K562 (cell line): Measurements from ENCODE around the gene OLFM3. TPM values are rescaled to one million over a fixed set of nuclear protein-coding genes. Genes with fewer than 3 reads are reported as not detected.

Experiments used
- ATAC-seq: fragments of 200-7000 bp; cut with Tn5 transposase; 3 replicates; pipeline ENCODE4 v1.9.1; 2020; ENCODE audit warnings: moderate library complexity
- BruUV-seq: library from RNA; stranded (reverse); fragments of 400-500 nt; replicated peaks from 2 replicates; lab custom pipeline; 2021; lab: Mats Ljungman, UMichigan
- CTCF ChIA-PET: fragments of 300-600 bp; formaldehyde crosslinking; extraction: SDS; loops from one replicate; lab custom pipeline; 2021; ENCODE audit warnings: low intra/inter-chr PET ratio; lab: Yijun Ruan, JAX
- POLR2A ChIA-PET: fragments of 300-600, 350-650 bp; sonication (Branson Sonifier 250); formaldehyde crosslinking; extraction: SDS; loops from one replicate; lab custom pipeline; 2021; ENCODE audit warnings: antibody characterized with exemption, inconsistent platforms; lab: Yijun Ruan, JAX
- DNase-seq, 4 experiments: peaks; one replicate each; pipeline versions ENCODE4 v3.0.0 to v3.0.0-alpha.2; 2011 to 2018; ENCODE audit warnings: low spot score in 3 of 4, mixed read lengths in 3 of 4; ENCODE audit errors: extremely low read depth in 1 of 4
- FAIRE-seq: peaks from 2 replicates; lab custom pipeline; 2011; peaks lifted over from hg19 to GRCh38; lab: Jason Lieb, UNC
- H2AFZ ChIP-seq: 2 replicates; pipeline ENCODE4 v1.6.0; 2011; ENCODE audit warnings: low read depth, low read length, control low read depth, inconsistent platforms
- H3K27ac ChIP-seq: fragments of 200-600 bp; 3 replicates; pipeline ENCODE4 v1.8.0; 2011; ENCODE audit warnings: low read depth, mild to moderate bottlenecking, control low read depth, inconsistent platforms, low read length, moderate library complexity, mixed read lengths; ENCODE audit errors: extremely low read depth
- H3K27me3 ChIP-seq, 2 experiments: fragments of 300-600 bp in 1 of 2; 2 replicates in 1 of 2; 3 replicates in 1 of 2; pipeline versions ENCODE4 v1.6.0 to v1.8.0; 2011; ENCODE audit warnings: inconsistent platforms in 2 of 2, low read length in 2 of 2, mild to moderate bottlenecking in 1 of 2, mixed read lengths in 1 of 2, moderate library complexity in 1 of 2; ENCODE audit not compliant: control insufficient read depth in 2 of 2, insufficient read depth in 2 of 2
- H3K36me3 ChIP-seq: fragments of 300-600 bp; 3 replicates; pipeline ENCODE4 v1.8.0; 2011; ENCODE audit warnings: mild to moderate bottlenecking, low read length, inconsistent platforms; ENCODE audit not compliant: control insufficient read depth, insufficient read depth
- H3K4me1 ChIP-seq, 2 experiments: fragments of 200-600 bp in 1 of 2; replicated peaks in 1 of 2; 2 replicates in 1 of 2; 3 replicates in 1 of 2; pipeline versions ENCODE4 v1.5.1 to v1.8.0; 2011; ENCODE audit warnings: inconsistent platforms in 2 of 2, low read length in 2 of 2, mild to moderate bottlenecking in 1 of 2, mixed read lengths in 1 of 2, moderate library complexity in 1 of 2; ENCODE audit not compliant: control insufficient read depth in 2 of 2, insufficient read depth in 2 of 2
- H3K4me2 ChIP-seq: 2 replicates; pipeline ENCODE4 v1.6.1; 2011; ENCODE audit warnings: low read length, control low read depth, inconsistent platforms, mixed read lengths; ENCODE audit not compliant: insufficient read depth
- H3K4me3 ChIP-seq: fragments of 200-600 bp; sonication (generic), shearing (Covaris generic); 2 replicates; pipeline ENCODE4 v1.5.1; 2016; ENCODE audit warnings: control low read depth, inconsistent platforms
- H3K79me2 ChIP-seq: fragments of 200-600 bp; 3 replicates; pipeline ENCODE4 v1.8.0; 2011; ENCODE audit warnings: low read length, inconsistent platforms; ENCODE audit not compliant: control insufficient read depth, insufficient read depth
- H3K9ac ChIP-seq, 2 experiments: 2 replicates each; pipeline versions ENCODE4 v1.6.0 to v1.6.1; 2011; ENCODE audit warnings: low read depth in 2 of 2, low read length in 2 of 2, control low read depth in 1 of 2, inconsistent platforms in 1 of 2, mild to moderate bottlenecking in 1 of 2, mixed read lengths in 1 of 2; ENCODE audit not compliant: insufficient read depth in 1 of 2
- H3K9me1 ChIP-seq: one replicate; pipeline ENCODE4 v1.6.0; 2011; ENCODE audit warnings: inconsistent platforms, mild to moderate bottlenecking, low read length, moderate library complexity; ENCODE audit not compliant: control insufficient read depth, insufficient read depth
- H3K9me3 ChIP-seq: replicated peaks from 2 replicates; pipeline ENCODE4 v1.5.1; 2011; ENCODE audit warnings: low read depth, low read length, inconsistent platforms; ENCODE audit not compliant: control insufficient read depth, insufficient read depth
- H4K20me1 ChIP-seq: replicated peaks from 2 replicates; pipeline ENCODE4 v1.6.1; 2011; ENCODE audit warnings: low read length, inconsistent platforms, mixed read lengths; ENCODE audit not compliant: control insufficient read depth, insufficient read depth
- CBFB ChIP-seq: sonication (generic); formaldehyde crosslinking; IDR thresholded peaks from 2 replicates; pipeline ENCODE4 v1.4.0; 2020; ENCODE audit warnings: mild to moderate bottlenecking, missing genetic modification reagents
- E2F3 ChIP-seq: fragments of 250-450 bp; sonication (Bioruptor Pico); IDR thresholded peaks from 2 replicates; pipeline ENCODE4 v1.4.0; 2020; ENCODE audit warnings: mild to moderate bottlenecking
- ELF2 ChIP-seq: fragments of 250-450 bp; sonication (Bioruptor Pico); IDR thresholded peaks from 2 replicates; pipeline ENCODE4 v1.5.0; 2021; ENCODE audit warnings: mild to moderate bottlenecking
- GATAD2B ChIP-seq: fragments of 450-650 bp; IDR thresholded peaks from 2 replicates; pipeline ENCODE4 v1.6.1; 2017; ENCODE audit warnings: mild to moderate bottlenecking, borderline replicate concordance
- KDM5B ChIP-seq: fragments of 200-600 bp; sonication (generic); IDR thresholded peaks from 2 replicates; pipeline ENCODE4 v1.6.1; 2012; ENCODE audit warnings: low read depth, mild to moderate bottlenecking, moderate library complexity, low read length, control low read depth, inconsistent platforms; ENCODE audit not compliant: insufficient replicate concordance
- MECOM ChIP-seq: fragments of 250-450 bp; sonication (Bioruptor Pico); IDR thresholded peaks from 2 replicates; pipeline ENCODE4 v1.8.0; 2022; ENCODE audit warnings: inconsistent platforms
- NCOA1 ChIP-seq: fragments of 450-650 bp; IDR thresholded peaks from 2 replicates; pipeline ENCODE4 v1.6.1; 2016; ENCODE audit warnings: low read depth
- NRF1 ChIP-seq, 2 experiments: fragments of 450-650 bp; IDR thresholded peaks in 1 of 2; conservative IDR thresholded peaks in 1 of 2; 2 replicates each; pipeline ENCODE4 v1.6.1; 2014; ENCODE audit warnings: mild to moderate bottlenecking in 2 of 2
- SIN3A ChIP-seq, 2 experiments: fragments of 150-350 bp in 1 of 2; IDR thresholded peaks; 2 replicates each; pipeline ENCODE4 v1.6.1; 2011 to 2016; ENCODE audit warnings: borderline replicate concordance in 2 of 2, low read depth in 2 of 2, low read length in 2 of 2, mild to moderate bottlenecking in 2 of 2, moderate library complexity in 2 of 2; ENCODE audit not compliant: control insufficient read depth in 1 of 2
- SNRNP70 ChIP-seq: fragments of 200-400 bp; formaldehyde crosslinking; optimal IDR thresholded peaks from 2 replicates; pipeline ENCODE3; 2017; ENCODE audit warnings: low read depth, low read length
- SP2 ChIP-seq: IDR thresholded peaks from 2 replicates; pipeline ENCODE4 v1.6.1; 2011; ENCODE audit warnings: mild to moderate bottlenecking, low read depth, low read length, moderate library complexity; ENCODE audit not compliant: poor library complexity, severe bottlenecking; ENCODE audit errors: extremely low read depth
- SRSF1 ChIP-seq: fragments of 200-400 bp; formaldehyde crosslinking; IDR thresholded peaks from 2 replicates; pipeline ENCODE4 v1.6.1; 2017; ENCODE audit warnings: mild to moderate bottlenecking, low read depth, low read length, moderate library complexity
- U2AF1 ChIP-seq: fragments of 200-400 bp; formaldehyde crosslinking; optimal IDR thresholded peaks from 2 replicates; pipeline ENCODE3; 2017; ENCODE audit warnings: mild to moderate bottlenecking, low read depth, low read length, moderate library complexity
- ZNF121 ChIP-seq: sonication (generic); formaldehyde crosslinking; conservative IDR thresholded peaks from 2 replicates; pipeline ENCODE4 v1.8.0; 2022; ENCODE audit warnings: missing genetic modification reagents
- WGBS: fragments of 100-300 bp; shearing (Covaris generic); methylation state at CpG from one replicate; pipeline ENCODE4 v1.1.6; 2016; ENCODE audit warnings: low coverage, mixed read lengths; ENCODE audit not compliant: insufficient coverage; ENCODE audit errors: missing lambda C conversion rate; 5-methylcytosine and 5-hydroxymethylcytosine counted together
- in situ Hi-C: fragments of 300-500 bp; cut with MboI; formaldehyde crosslinking; loops from 4 replicates; pipeline ENCODE4 v1.15.0; 2018; ENCODE audit warnings: inconsistent platforms, mixed read lengths
- intact Hi-C: fragments of 100-400 bp; cut with micrococcal nuclease; formaldehyde crosslinking; loops from 2 replicates; pipeline ENCODE4 v1.14.2; 2022
- polyA plus RNA-seq, 8 experiments: library from polyadenylated mRNA; depleted of rRNA in 4 of 8; stranded (reverse) in 5 of 8; unstranded in 3 of 8; fragments of >200 nt; fragmentation: Nextera tagmentation in 2 of 8; fragmentation: Illumina TruSeq in 1 of 8; extraction: Ambion mirVana in 2 of 8; extraction: Trizol in 1 of 8; gene quantifications; 2 replicates each; pipeline versions ENCODE4 v1.2.1 to v1.2.3, GENCODE V29; 2011 to 2014; ENCODE audit warnings: inconsistent platforms in 1 of 8, missing spikeins in 1 of 8
- total RNA-seq, 7 experiments: library from RNA; depleted of rRNA in 6 of 7; stranded (reverse); fragments of >200 nt in 6 of 7; fragmentation: Illumina TruSeq in 2 of 7; extraction: Trizol in 2 of 7; gene quantifications; 2 replicates each; pipeline versions ENCODE4 v1.2.1 to v1.2.3, GENCODE V29; 2011 to 2021; ENCODE audit warnings: low replicate concordance in 1 of 7
- TF ChIP-seq, protein P1 (sequence below), 3 experiments: IDR thresholded peaks in 2 of 3; conservative IDR thresholded peaks in 1 of 3; 2 replicates each; pipeline ENCODE4 v1.5.1; 2011 to 2012; ENCODE audit warnings: low read length in 3 of 3, mild to moderate bottlenecking in 3 of 3, control low read depth in 2 of 3, improper control_type of control experiment in 1 of 3, inconsistent platforms in 1 of 3, low read depth in 1 of 3, mixed read lengths in 1 of 3, moderate library complexity in 1 of 3; ENCODE audit not compliant: insufficient read depth in 2 of 3
- TF ChIP-seq, protein P2 (sequence below), 2 experiments: IDR thresholded peaks; 2 replicates each; pipeline ENCODE4 v1.6.1; 2012; ENCODE audit warnings: improper control_type of control experiment in 2 of 2, low read depth in 2 of 2, low read length in 2 of 2, borderline replicate concordance in 1 of 2
- TF ChIP-seq, protein P3 (sequence below): fragments of 250-450 bp; sonication (Bioruptor Pico); IDR thresholded peaks from 2 replicates; pipeline ENCODE4 v1.9.0; 2021; ENCODE audit warnings: mild to moderate bottlenecking, inconsistent platforms

Gene OLFM3
- total and polyA plus RNA-seq, 9 of the 15 experiments (the other 6 are each of a cell fraction or from before 2014, with no cell fraction given) = 0.07 TPM; not detected in 8

DNA sequence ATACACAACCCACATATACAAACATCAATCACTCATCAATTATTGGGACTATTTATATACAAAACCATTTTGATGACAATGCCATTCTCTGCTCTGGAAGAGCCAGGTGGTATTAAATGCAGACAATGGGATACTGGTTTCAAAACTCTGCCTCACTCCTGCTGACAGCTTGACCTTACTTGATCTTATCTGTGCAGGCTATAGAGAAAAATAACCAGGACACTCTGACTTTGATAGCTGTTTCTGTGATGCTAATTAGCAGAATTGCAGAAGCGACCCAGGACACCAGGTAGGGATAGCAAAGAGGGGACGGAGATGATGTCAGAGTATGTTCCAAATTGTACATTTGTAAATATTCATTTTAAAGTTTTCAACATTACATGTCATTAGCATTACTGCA, 89.5 kb downstream of the OLFM3 start:
- 0% methylated on average over 2 of the region's 2 CpGs for WGBS
- BruUV-seq = no TSS peak
- no peak for FAIRE-seq
- TF ChIP-seq MECOM (no peak), ELF2 (no peak), SIN3A (IDR thresholded peaks at IDR 0.05; ENCODE audit: borderline replicate concordance in 2 of 2, control insufficient read depth in 1 of 2, low read depth in 2 of 2, low read length in 2 of 2) (no peak), U2AF1 (no peak), SRSF1 (no peak), ZNF121 (CRISPR knock-in tag) (no peak), NRF1 (conservative IDR thresholded peaks at IDR 0.05 in 1 of 2, IDR thresholded peaks at IDR 0.05 in 1 of 2) (no peak), CBFB (CRISPR knock-in tag) (no peak), E2F3 (CRISPR knock-in tag) (no peak), NCOA1 (no peak), GATAD2B (no peak), SP2 (no peak), SNRNP70 (no peak), KDM5B (no peak)
- TF ChIP-seq, protein P1, sequence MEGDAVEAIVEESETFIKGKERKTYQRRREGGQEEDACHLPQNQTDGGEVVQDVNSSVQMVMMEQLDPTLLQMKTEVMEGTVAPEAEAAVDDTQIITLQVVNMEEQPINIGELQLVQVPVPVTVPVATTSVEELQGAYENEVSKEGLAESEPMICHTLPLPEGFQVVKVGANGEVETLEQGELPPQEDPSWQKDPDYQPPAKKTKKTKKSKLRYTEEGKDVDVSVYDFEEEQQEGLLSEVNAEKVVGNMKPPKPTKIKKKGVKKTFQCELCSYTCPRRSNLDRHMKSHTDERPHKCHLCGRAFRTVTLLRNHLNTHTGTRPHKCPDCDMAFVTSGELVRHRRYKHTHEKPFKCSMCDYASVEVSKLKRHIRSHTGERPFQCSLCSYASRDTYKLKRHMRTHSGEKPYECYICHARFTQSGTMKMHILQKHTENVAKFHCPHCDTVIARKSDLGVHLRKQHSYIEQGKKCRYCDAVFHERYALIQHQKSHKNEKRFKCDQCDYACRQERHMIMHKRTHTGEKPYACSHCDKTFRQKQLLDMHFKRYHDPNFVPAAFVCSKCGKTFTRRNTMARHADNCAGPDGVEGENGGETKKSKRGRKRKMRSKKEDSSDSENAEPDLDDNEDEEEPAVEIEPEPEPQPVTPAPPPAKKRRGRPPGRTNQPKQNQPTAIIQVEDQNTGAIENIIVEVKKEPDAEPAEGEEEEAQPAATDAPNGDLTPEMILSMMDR (IDR thresholded peaks at IDR 0.05 in 2 of 3, conservative IDR thresholded peaks at IDR 0.05 in 1 of 3; ENCODE audit: insufficient read depth in 2 of 3, low read depth in 1 of 3, low read length in 3 of 3) = no peak
- TF ChIP-seq, protein P2, sequence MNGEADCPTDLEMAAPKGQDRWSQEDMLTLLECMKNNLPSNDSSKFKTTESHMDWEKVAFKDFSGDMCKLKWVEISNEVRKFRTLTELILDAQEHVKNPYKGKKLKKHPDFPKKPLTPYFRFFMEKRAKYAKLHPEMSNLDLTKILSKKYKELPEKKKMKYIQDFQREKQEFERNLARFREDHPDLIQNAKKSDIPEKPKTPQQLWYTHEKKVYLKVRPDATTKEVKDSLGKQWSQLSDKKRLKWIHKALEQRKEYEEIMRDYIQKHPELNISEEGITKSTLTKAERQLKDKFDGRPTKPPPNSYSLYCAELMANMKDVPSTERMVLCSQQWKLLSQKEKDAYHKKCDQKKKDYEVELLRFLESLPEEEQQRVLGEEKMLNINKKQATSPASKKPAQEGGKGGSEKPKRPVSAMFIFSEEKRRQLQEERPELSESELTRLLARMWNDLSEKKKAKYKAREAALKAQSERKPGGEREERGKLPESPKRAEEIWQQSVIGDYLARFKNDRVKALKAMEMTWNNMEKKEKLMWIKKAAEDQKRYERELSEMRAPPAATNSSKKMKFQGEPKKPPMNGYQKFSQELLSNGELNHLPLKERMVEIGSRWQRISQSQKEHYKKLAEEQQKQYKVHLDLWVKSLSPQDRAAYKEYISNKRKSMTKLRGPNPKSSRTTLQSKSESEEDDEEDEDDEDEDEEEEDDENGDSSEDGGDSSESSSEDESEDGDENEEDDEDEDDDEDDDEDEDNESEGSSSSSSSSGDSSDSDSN (IDR thresholded peaks at IDR 0.05; ENCODE audit: borderline replicate concordance in 1 of 2, low read depth in 2 of 2, low read length in 2 of 2) = no peak
- TF ChIP-seq, protein P3, sequence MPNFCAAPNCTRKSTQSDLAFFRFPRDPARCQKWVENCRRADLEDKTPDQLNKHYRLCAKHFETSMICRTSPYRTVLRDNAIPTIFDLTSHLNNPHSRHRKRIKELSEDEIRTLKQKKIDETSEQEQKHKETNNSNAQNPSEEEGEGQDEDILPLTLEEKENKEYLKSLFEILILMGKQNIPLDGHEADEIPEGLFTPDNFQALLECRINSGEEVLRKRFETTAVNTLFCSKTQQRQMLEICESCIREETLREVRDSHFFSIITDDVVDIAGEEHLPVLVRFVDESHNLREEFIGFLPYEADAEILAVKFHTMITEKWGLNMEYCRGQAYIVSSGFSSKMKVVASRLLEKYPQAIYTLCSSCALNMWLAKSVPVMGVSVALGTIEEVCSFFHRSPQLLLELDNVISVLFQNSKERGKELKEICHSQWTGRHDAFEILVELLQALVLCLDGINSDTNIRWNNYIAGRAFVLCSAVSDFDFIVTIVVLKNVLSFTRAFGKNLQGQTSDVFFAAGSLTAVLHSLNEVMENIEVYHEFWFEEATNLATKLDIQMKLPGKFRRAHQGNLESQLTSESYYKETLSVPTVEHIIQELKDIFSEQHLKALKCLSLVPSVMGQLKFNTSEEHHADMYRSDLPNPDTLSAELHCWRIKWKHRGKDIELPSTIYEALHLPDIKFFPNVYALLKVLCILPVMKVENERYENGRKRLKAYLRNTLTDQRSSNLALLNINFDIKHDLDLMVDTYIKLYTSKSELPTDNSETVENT = no peak

More for the DNA sequence above, 89.5 kb downstream of the OLFM3 start:
- Histone ChIP-seq H3K9me3 (no peaks in the 10 kb centered on the region), H3K9ac (no peak overlapping the region), H3K36me3 (no peaks in the 10 kb centered on the region), H3K4me1 (no peaks in the 10 kb centered on the region), H2AFZ (no peak overlapping the region), H3K27me3 (no peaks in the 10 kb centered on the region), H4K20me1 (no peaks in the 10 kb centered on the region), H3K9me1 (no peaks in the 10 kb centered on the region), H3K4me3 (no peak overlapping the region), H3K4me2 (no peak overlapping the region), H3K27ac (no peak overlapping the region), H3K79me2 (no peaks in the 10 kb centered on the region)
- ChIA-PET CTCF (no interaction called here), POLR2A (no interaction called here)
- in situ Hi-C loops = no loop called here
- ATAC-seq (no peak), DNase-seq (no peak)
- intact Hi-C loops = no loop called here
